Left ventricle myocardium inferior (tissue), 1 donor: ENCODE results near the gene PSPH. TPM values are rescaled to one million over a fixed set of nuclear protein-coding genes. Genes with fewer than 3 reads are reported as not detected.

Experiments used
- DNase-seq: peaks from one replicate; pipeline ENCODE4 v3.0.0-alpha.2; 2020
- H3K27ac ChIP-seq: fragments of 200-600 bp; replicated peaks from 2 replicates; pipeline ENCODE4 v1.8.0; 2021
- H3K27me3 ChIP-seq: fragments of 200-600 bp; 2 replicates; pipeline ENCODE4 v1.8.0; 2021; ENCODE audit warnings: low read depth
- H3K36me3 ChIP-seq: fragments of 200-600 bp; 2 replicates; pipeline ENCODE4 v1.8.0; 2021
- H3K4me1 ChIP-seq: fragments of 200-600 bp; 2 replicates; pipeline ENCODE4 v1.8.0; 2021
- H3K4me3 ChIP-seq: fragments of 200-600 bp; 2 replicates; pipeline ENCODE4 v1.8.0; 2021; ENCODE audit warnings: mild to moderate bottlenecking, moderate library complexity
- H3K9me3 ChIP-seq: fragments of 200-600 bp; replicated peaks from 2 replicates; pipeline ENCODE4 v1.8.0; 2021
- intact Hi-C: fragments of 100-400 bp; cut with micrococcal nuclease; formaldehyde crosslinking; loops from one replicate; pipeline ENCODE4 v1.11.0; 2022
- total RNA-seq: library from RNA; stranded (reverse); fragmentation: NEBNext Ultra II Directional; extraction: Animal tissue kit (Norgen Biotek cat#: 25700); gene quantifications from one replicate; pipeline ENCODE4 v1.2.1, GENCODE V29; 2021
- TF ChIP-seq, protein P1 (sequence below): fragments of 200-600 bp; IDR thresholded peaks from 2 replicates; pipeline ENCODE4 v1.8.0; 2021; ENCODE audit warnings: antibody characterized with exemption, mild to moderate bottlenecking, borderline replicate concordance
- donor health status: DM: no; HTN: yes; CAD: no; lungs with severe emphysema.

PSPH gene
- total RNA-seq, 1 donor from 2014 or later: 12.9 TPM

DNA sequence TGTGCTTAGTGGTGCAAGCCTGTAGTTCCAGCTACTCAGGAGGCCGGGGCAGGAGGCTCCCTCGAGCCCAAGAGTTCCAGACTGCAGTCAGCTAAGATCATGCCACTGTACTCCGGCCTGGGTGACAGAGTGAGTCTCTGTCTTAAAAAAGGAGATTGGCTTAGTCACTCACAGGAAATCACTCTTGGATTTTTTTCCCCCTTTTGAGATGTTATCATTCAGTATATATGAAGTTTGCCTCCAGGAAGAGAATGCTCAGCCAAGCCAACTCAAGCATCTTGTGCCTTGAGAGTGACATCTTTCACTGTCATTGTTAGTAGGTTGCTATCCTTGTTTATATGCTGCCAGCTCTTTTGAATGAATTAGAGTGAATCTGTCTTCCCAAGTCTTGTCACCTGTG lies 58.9 kb downstream of the PSPH start:
- DNase-seq: no peak
- peaks cover 96% of the 10 kb centered on the region for H3K36me3 ChIP-seq
- intact Hi-C loops: no loop called here
- TF ChIP-seq, protein P1, sequence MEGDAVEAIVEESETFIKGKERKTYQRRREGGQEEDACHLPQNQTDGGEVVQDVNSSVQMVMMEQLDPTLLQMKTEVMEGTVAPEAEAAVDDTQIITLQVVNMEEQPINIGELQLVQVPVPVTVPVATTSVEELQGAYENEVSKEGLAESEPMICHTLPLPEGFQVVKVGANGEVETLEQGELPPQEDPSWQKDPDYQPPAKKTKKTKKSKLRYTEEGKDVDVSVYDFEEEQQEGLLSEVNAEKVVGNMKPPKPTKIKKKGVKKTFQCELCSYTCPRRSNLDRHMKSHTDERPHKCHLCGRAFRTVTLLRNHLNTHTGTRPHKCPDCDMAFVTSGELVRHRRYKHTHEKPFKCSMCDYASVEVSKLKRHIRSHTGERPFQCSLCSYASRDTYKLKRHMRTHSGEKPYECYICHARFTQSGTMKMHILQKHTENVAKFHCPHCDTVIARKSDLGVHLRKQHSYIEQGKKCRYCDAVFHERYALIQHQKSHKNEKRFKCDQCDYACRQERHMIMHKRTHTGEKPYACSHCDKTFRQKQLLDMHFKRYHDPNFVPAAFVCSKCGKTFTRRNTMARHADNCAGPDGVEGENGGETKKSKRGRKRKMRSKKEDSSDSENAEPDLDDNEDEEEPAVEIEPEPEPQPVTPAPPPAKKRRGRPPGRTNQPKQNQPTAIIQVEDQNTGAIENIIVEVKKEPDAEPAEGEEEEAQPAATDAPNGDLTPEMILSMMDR: no peak
- no peaks in the 10 kb centered on the region for H3K4me1 ChIP-seq
- no peak overlapping the region for H3K27ac ChIP-seq
- no peak overlapping the region for H3K4me3 ChIP-seq
- H3K9me3 ChIP-seq: no peaks in the 10 kb centered on the region
- H3K27me3 ChIP-seq: no peaks in the 10 kb centered on the region

DNA sequence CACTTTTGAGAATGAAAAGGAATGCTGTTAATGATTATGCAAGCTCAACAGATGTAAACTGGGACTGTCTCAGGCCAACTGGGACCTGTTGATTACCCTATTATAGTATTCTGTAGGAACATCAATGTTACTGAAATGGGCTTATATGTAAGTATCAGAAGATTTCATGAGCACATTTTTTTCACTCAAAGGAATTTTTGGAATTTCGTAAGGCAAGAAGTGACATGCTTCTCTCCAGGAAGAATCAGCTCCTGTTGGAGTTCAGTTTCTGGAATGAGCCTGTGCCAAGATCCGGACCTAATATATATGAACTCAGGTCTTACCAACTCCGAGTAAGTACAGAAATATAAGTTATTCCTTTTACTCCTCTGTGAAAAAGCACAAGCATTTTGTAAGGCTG lies 67.7 kb downstream of the PSPH start:
- H3K36me3 ChIP-seq: peaks cover 97% of the 10 kb centered on the region
- H3K27ac ChIP-seq: no peak overlapping the region
- TF ChIP-seq, protein P1: no peak
- H3K9me3 ChIP-seq: no peaks in the 10 kb centered on the region
- intact Hi-C loops: no loop called here
- H3K27me3 ChIP-seq: no peaks in the 10 kb centered on the region
- no peak overlapping the region for H3K4me3 ChIP-seq
- DNase-seq: no peak
- peaks cover 4% of the 10 kb centered on the region for H3K4me1 ChIP-seq

DNA sequence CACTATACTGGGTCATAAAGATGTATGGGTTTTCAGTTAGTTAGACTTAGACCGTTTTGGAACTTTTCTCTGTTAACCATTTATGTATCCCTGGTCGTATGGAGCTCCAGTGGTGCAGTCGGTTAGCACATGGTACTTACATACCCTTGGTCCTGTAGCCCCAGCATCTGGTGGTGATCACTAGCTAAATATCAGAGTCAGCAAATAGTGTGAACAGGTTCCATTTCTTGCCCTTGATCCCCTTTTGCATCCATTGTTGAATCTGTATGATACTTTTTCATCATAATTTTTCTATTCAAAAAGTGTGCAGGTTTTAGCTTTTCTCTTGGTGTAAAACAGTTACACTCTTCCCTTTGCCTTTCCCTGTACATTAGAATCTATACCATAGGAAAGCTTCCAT lies 71.0 kb downstream of the PSPH start:
- Histone ChIP-seq H3K9me3 (no peaks in the 10 kb centered on the region), H3K27me3 (no peaks in the 10 kb centered on the region), H3K4me3 (no peak overlapping the region), H3K27ac (no peak overlapping the region), H3K4me1 (peaks cover 26% of the 10 kb centered on the region), H3K36me3 (peaks cover 74% of the 10 kb centered on the region)
- TF ChIP-seq, protein P1: no peak
- no peak for DNase-seq
- intact Hi-C loops: no loop called here

DNA sequence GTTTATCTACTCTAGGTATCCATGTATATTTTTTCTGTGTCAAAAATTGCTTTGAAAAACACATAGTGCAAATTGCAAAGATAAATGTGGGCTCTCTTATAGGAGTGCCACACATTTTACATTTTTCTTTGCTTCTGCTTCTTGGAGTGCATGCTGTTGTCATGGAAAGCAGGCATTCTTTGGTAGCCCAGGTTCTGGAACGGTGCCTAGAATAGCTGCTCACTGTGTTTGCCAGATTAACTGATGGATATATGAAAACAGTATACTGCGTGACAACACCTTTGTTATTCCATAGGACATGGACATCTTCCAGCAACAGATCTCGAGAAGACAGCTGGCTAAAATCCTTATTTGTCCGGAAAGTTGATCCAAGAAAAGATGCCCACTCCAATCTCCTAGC lies 73.4 kb downstream of the PSPH start:
- Histone ChIP-seq H3K9me3 (no peaks in the 10 kb centered on the region), H3K4me1 (peaks cover 44% of the 10 kb centered on the region), H3K27ac (peak overlapping the region; percentile 91), H3K27me3 (no peaks in the 10 kb centered on the region), H3K36me3 (peaks cover 49% of the 10 kb centered on the region), H3K4me3 (no peak overlapping the region)
- intact Hi-C loops: no loop called here
- no peak for DNase-seq
- TF ChIP-seq, protein P1: no peak

DNA sequence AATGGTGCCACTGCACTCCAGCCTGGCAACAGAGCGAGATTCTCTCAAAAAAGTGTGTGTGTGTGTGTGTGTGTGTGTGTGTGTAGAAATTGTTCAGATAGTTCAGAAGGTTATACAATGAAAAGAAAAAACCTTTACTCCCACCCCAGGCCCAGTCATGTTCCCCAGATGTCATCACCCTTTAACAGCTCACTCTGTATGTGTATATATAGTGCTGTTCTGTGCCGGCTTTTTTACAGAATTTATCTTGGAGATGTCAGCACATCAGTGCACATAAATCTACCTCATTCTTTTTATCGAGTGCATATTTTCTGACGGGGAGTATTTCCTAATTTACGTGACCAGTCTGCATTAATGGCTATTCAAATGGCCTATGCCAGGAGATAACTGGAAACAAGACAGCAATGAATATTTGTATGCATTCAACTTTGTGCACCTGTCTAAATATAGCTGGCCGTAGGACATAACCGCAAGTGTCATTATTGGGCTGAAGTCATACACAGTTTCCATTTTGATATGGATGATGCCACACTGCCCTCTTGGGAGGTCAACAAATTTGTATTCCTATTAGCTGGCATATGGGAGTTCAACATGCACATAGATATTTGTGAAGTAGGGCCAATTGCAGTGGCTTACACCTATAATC lies 75.1 kb downstream of the PSPH start:
- intact Hi-C loops: no loop called here
- H3K36me3 ChIP-seq: peaks cover 32% of the 10 kb centered on the region
- no peaks in the 10 kb centered on the region for H3K27me3 ChIP-seq
- H3K9me3 ChIP-seq: no peaks in the 10 kb centered on the region
- TF ChIP-seq, protein P1: no peak
- peak overlapping the region; percentile 91 for H3K27ac ChIP-seq
- DNase-seq: no peak
- H3K4me1 ChIP-seq: peaks cover 57% of the 10 kb centered on the region
- no peak overlapping the region for H3K4me3 ChIP-seq
